ENCODE data around the gene VPS37B. TPM values are rescaled to one million over a fixed set of nuclear protein-coding genes. Genes with fewer than 3 reads are reported as not detected.

The VPS37B gene
- total RNA-seq, 1 experiment from 2014 or later = 24.0 TPM

DNA sequence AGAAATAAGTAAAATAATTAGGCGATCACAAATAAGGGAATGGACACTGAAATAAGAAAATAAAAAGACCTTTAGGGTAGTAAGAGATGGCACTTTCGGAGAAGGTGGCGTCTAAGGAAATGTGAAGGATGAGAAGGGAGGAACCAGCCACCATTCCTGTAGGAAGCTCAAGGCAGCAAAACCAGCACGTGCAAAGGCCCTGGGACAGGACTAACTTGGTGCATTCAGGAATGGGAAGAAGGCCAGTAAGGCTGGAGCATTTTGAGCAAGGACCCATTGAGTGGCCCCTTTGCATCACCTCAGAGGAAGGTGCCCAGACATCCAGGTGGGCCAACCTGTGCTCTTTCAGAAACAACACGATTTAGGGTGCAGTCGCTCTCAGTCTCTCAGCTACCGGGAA, 738 bp upstream of the VPS37B start:
- Histone ChIP-seq H3K4me1 (peaks cover 20% of the 10 kb centered on the region), H3K36me3 (ENCODE audit: control insufficient read depth, insufficient read depth, low read length) (no peaks in the 10 kb centered on the region), H3K27me3 (replicated peaks; ENCODE audit: control insufficient read depth, insufficient read depth, low read length) (no peaks in the 10 kb centered on the region), H3K9me3 (no peaks in the 10 kb centered on the region), H3K4me3 (ENCODE audit: low read depth, low read length) (no peak overlapping the region)
- Mint-ChIP-seq H3K4me1 (ENCODE audit: low read depth, unreplicated experiment) (peaks cover 14% of the 10 kb centered on the region), H3K27me3 (ENCODE audit: insufficient read depth, unreplicated experiment) (no peaks in the 10 kb centered on the region), H3K36me3 (ENCODE audit: insufficient read depth, unreplicated experiment) (peaks cover 17% of the 10 kb centered on the region), H3K4me3 (ENCODE audit: unreplicated experiment) (peak overlapping the region; percentile 93), H3K9me3 (ENCODE audit: unreplicated experiment) (no peaks in the 10 kb centered on the region), H3K27ac (ENCODE audit: unreplicated experiment) (peak overlapping the region; percentile 95)
- BruUV-seq (replicated peaks) = no TSS peak
- intact Hi-C loops (cut with micrococcal nuclease; ENCODE audit: unreplicated experiment) = no loop called here
- TF ChIP-seq, protein P1, sequence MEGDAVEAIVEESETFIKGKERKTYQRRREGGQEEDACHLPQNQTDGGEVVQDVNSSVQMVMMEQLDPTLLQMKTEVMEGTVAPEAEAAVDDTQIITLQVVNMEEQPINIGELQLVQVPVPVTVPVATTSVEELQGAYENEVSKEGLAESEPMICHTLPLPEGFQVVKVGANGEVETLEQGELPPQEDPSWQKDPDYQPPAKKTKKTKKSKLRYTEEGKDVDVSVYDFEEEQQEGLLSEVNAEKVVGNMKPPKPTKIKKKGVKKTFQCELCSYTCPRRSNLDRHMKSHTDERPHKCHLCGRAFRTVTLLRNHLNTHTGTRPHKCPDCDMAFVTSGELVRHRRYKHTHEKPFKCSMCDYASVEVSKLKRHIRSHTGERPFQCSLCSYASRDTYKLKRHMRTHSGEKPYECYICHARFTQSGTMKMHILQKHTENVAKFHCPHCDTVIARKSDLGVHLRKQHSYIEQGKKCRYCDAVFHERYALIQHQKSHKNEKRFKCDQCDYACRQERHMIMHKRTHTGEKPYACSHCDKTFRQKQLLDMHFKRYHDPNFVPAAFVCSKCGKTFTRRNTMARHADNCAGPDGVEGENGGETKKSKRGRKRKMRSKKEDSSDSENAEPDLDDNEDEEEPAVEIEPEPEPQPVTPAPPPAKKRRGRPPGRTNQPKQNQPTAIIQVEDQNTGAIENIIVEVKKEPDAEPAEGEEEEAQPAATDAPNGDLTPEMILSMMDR (IDR thresholded peaks at IDR 0.05; ENCODE audit: insufficient read depth in 1 of 2, low read depth in 1 of 2, low read length in 1 of 2, severe bottlenecking in 1 of 2, unreplicated experiment in 1 of 2) = no peak
- DNase-seq = no peak
- ChIA-PET POLR2A (no interaction called here), CTCF (no interaction called here)

DNA sequence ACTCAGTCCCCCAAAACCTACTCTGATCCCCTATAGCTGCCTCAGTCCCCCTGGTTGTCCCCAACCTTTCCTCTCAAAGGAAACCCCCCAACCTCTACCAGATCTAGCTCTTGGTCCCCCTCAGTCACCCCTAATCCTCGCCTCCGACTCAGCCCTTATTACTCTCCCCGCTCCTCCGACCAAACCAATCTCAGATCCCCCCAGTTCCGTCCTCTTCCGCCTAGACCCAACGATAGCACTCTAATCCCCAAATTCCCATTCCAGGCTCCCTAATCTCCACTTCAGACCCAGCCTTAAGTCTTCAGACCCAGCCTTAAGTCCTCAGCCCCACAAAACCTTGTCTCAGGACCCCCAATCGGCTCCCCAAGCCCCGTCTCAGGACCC, 612 bp downstream of the VPS37B start:
- peaks cover 17% of the 10 kb centered on the region for H3K36me3 Mint-ChIP-seq (ENCODE audit: insufficient read depth, unreplicated experiment)
- Histone ChIP-seq H3K9me3 (no peaks in the 10 kb centered on the region), H3K4me1 (peaks cover 26% of the 10 kb centered on the region), H3K4me3 (ENCODE audit: low read depth, low read length) (peak overlapping the region; percentile 66), H3K36me3 (ENCODE audit: control insufficient read depth, insufficient read depth, low read length) (no peaks in the 10 kb centered on the region), H3K27me3 (replicated peaks; ENCODE audit: control insufficient read depth, insufficient read depth, low read length) (no peaks in the 10 kb centered on the region)
- no peaks in the 10 kb centered on the region for H3K9me3 Mint-ChIP-seq (ENCODE audit: unreplicated experiment)
- POLR2A ChIA-PET = no interaction called here
- intact Hi-C loops (cut with micrococcal nuclease; ENCODE audit: unreplicated experiment) = no loop called here
- DNase-seq = no peak
- peaks cover 20% of the 10 kb centered on the region for H3K4me1 Mint-ChIP-seq (ENCODE audit: low read depth, unreplicated experiment)
- BruUV-seq (replicated peaks) = no TSS peak
- H3K4me3 Mint-ChIP-seq (ENCODE audit: unreplicated experiment) = peak overlapping the region; percentile 93
- H3K27ac Mint-ChIP-seq (ENCODE audit: unreplicated experiment) = peak overlapping the region; percentile 95
- no peaks in the 10 kb centered on the region for H3K27me3 Mint-ChIP-seq (ENCODE audit: insufficient read depth, unreplicated experiment)
- TF ChIP-seq, protein P1 (IDR thresholded peaks at IDR 0.05; ENCODE audit: insufficient read depth in 1 of 2, low read depth in 1 of 2, low read length in 1 of 2, severe bottlenecking in 1 of 2, unreplicated experiment in 1 of 2) = no peak
- CTCF ChIA-PET = no interaction called here

DNA sequence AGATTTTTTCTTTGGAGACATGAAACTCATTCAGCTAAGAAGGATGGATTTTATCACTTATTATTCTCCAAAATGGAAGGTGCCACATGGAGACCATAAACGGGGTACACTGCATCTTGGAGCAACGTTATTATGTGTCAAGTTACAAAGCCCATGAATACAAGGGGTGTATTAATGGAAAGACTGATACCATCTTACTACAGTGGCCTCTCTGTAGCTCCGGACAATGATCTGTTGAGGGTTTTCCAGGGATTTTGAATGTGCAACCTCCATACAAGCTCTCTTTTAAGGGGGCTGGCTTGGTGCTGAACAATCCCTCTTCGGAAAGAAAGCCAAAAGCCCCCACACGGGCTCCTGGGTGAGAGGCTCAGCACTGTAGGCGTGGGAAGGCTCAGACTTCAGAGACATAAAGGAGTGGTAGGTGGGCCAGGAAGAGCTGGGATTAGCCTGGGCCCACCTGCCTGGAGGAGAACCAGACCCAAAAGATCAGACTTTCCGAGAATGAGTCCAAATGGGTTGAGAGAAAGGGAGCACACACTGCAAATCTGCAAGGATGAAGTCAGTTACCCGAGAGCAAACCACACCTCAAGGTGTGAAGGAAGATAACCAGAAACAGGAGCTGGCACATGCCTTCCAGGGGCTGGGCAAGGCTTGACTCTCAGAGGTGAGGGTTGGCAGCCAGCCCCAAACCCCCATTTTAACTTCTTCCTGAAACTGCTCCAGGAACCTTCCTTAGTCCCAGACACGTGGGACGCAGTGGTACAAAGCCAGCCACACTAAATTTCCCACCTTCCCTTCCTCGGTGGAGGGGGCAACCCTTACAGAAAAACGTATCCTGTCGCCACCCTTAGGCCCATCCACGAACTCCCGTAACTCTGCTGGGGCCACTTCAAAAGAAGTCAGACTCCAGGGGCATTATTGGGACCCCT, 1.5 kb downstream of the VPS37B start:
- BruUV-seq (replicated peaks) = no TSS peak
- H3K9me3 Mint-ChIP-seq (ENCODE audit: unreplicated experiment) = no peaks in the 10 kb centered on the region
- H3K36me3 ChIP-seq (ENCODE audit: control insufficient read depth, insufficient read depth, low read length) = no peaks in the 10 kb centered on the region
- no peaks in the 10 kb centered on the region for H3K27me3 ChIP-seq (replicated peaks; ENCODE audit: control insufficient read depth, insufficient read depth, low read length)
- TF ChIP-seq, protein P1 (IDR thresholded peaks at IDR 0.05; ENCODE audit: insufficient read depth in 1 of 2, low read depth in 1 of 2, low read length in 1 of 2, severe bottlenecking in 1 of 2, unreplicated experiment in 1 of 2) = no peak
- peak overlapping the region; percentile 93 for H3K4me3 Mint-ChIP-seq (ENCODE audit: unreplicated experiment)
- H3K4me3 ChIP-seq (ENCODE audit: low read depth, low read length) = peak overlapping the region; percentile 66
- peaks cover 26% of the 10 kb centered on the region for H3K4me1 ChIP-seq
- no peaks in the 10 kb centered on the region for H3K27me3 Mint-ChIP-seq (ENCODE audit: insufficient read depth, unreplicated experiment)
- no peak for DNase-seq
- no peaks in the 10 kb centered on the region for H3K9me3 ChIP-seq
- ChIA-PET POLR2A (interaction anchor here (0.5 kb wide), 2 partner anchors 68 to 87 kb away, joined by 4 read pairs; no protein-coding TSS in a partner anchor), CTCF (no interaction called here)
- peak overlapping the region; percentile 95 for H3K27ac Mint-ChIP-seq (ENCODE audit: unreplicated experiment)
- H3K4me1 Mint-ChIP-seq (ENCODE audit: low read depth, unreplicated experiment) = peaks cover 20% of the 10 kb centered on the region
- H3K36me3 Mint-ChIP-seq (ENCODE audit: insufficient read depth, unreplicated experiment) = peaks cover 17% of the 10 kb centered on the region
- intact Hi-C loops (cut with micrococcal nuclease; ENCODE audit: unreplicated experiment) = no loop called here
